Measurements from ENCODE around the gene RPS21. TPM values are rescaled to one million over a fixed set of nuclear protein-coding genes. Genes with fewer than 3 reads are reported as not detected.

The RPS21 gene
- total RNA-seq, 4 donors from 2014 or later = 1,167 to 4,037 (median 2,295) TPM

DNA sequence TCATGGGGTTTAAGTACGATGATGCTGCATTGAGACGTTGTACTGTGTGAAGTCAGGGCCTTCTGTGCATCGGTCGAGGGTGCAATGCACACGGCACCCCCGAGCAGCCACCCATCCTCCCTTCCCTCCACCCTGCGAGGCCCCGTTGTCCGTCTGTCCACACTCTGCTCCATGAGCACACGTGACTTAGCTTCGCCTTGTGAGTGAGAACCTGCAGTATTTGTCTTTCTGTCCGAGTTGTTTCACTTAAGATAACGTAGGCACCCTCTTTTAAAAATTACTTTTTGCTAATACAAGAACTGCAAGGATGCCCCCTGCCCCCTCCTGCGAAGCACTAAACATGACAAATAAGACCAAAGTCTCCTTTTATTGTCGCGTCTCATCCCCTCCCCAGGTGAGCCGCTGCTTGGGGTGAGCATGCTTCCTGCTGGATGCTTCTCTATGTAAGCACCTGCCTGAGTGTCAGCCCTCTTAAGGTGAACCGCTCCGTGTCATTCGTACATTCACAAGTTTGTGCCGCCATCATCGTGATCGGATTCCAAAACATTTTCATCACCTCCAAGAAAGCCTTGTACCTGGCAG lies 44.1 kb downstream of the RPS21 start:
- TF ChIP-seq CTCF (IDR thresholded peaks at IDR 0.05 in 4 of 5, conservative IDR thresholded peaks at IDR 0.05 in 1 of 5) (no peak), POLR2A (IDR thresholded peaks at IDR 0.05) (no peak)
- ATAC-seq (no peak), DNase-seq (no peak)
- no peak overlapping the region for H3K4me3 ChIP-seq
- intact Hi-C loops (cut with DNase I; ENCODE audit: low total_unique reads) = no loop called here
- no peaks in the 10 kb centered on the region for H3K9me3 ChIP-seq
- no peaks in the 10 kb centered on the region for H3K36me3 ChIP-seq
- in situ Hi-C loops (cut with MboI; ENCODE audit: low sequenced_read_pairs in 4 of 4) = no loop called here
- no peak overlapping the region for H3K27ac ChIP-seq
- peaks cover 13 to 14% of the 10 kb centered on the region in 2 donors for H3K4me1 ChIP-seq
- no peaks in the 10 kb centered on the region for H3K27me3 ChIP-seq

GRCh38 chr20:62433658-62434497 lies 47.0 kb downstream of the RPS21 start:
- Histone ChIP-seq H3K4me3 (peak overlapping the region in 3 of 4 donors; percentile 3 to 21 (median 17)), H3K4me1 (peaks cover 13 to 18% of the 10 kb centered on the region in 2 donors), H3K27me3 (no peaks in the 10 kb centered on the region), H3K36me3 (no peaks in the 10 kb centered on the region), H3K9me3 (no peaks in the 10 kb centered on the region), H3K27ac (peak overlapping the region in 1 of 4 donors; percentile 52)
- no peak for TF ChIP-seq CTCF (IDR thresholded peaks at IDR 0.05 in 4 of 5, conservative IDR thresholded peaks at IDR 0.05 in 1 of 5)
- intact Hi-C loops (cut with DNase I; ENCODE audit: low total_unique reads) = no loop called here
- in situ Hi-C loops (cut with MboI; ENCODE audit: low sequenced_read_pairs in 4 of 4) = no loop called here
- ATAC-seq (peak; percentile 67 to 83), DNase-seq (peak; percentile 14 to 37)

DNA sequence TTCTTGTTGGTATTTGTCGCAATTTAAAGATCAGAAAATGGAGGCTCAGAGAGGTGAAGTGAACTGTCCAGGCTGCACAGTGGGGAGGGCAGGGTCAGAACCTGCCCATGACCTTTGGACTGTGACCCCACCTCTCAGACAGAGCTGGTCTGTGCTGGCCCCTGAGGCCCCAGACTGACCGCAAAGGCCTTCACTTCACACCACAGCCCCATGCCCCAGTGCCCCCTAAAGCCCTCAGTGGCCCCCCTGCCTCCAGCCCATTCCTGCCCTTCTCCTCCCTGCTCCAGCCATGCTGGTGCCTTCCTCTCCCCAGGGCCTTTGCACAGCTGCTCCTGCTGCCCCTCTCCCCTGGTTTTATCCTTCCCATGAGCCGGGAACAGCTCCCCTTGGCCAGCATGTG lies 49.8 kb downstream of the RPS21 start:
- DNase-seq (no peak), ATAC-seq (no peak)
- intact Hi-C loops (cut with DNase I; ENCODE audit: low total_unique reads) (no loop called here), in situ Hi-C loops (cut with MboI; ENCODE audit: low sequenced_read_pairs in 4 of 4) (no loop called here)
- TF ChIP-seq POLR2A (IDR thresholded peaks at IDR 0.05) = no peak
- no peak for TF ChIP-seq CTCF (IDR thresholded peaks at IDR 0.05 in 4 of 5, conservative IDR thresholded peaks at IDR 0.05 in 1 of 5)
- Histone ChIP-seq H3K4me1 (peaks cover 13 to 18% of the 10 kb centered on the region in 2 donors), H3K9me3 (no peaks in the 10 kb centered on the region), H3K27ac (no peak overlapping the region), H3K36me3 (no peaks in the 10 kb centered on the region), H3K4me3 (no peak overlapping the region), H3K27me3 (no peaks in the 10 kb centered on the region)

GRCh38 chr20:62437496-62437895 lies 50.6 kb downstream of the RPS21 start:
- Histone ChIP-seq H3K9me3 (no peaks in the 10 kb centered on the region), H3K4me3 (no peak overlapping the region), H3K27me3 (no peaks in the 10 kb centered on the region), H3K27ac (no peak overlapping the region), H3K36me3 (no peaks in the 10 kb centered on the region), H3K4me1 (peaks cover 13 to 18% of the 10 kb centered on the region in 2 donors)
- no peak for ATAC-seq
- in situ Hi-C loops (cut with MboI; ENCODE audit: low sequenced_read_pairs in 4 of 4) = no loop called here
- intact Hi-C loops (cut with DNase I; ENCODE audit: low total_unique reads) = no loop called here
- DNase-seq = no peak
- TF ChIP-seq POLR2A (IDR thresholded peaks at IDR 0.05) (no peak), CTCF (IDR thresholded peaks at IDR 0.05 in 4 of 5, conservative IDR thresholded peaks at IDR 0.05 in 1 of 5) (no peak)

Data from gastrocnemius medialis (tissue), 4 donors.